GM23248 (cell line): Measurements from ENCODE around the gene FAM90A1.
"Not testable (repeated sequence)": the region's sequence is repeated elsewhere in the genome, so short reads cannot be mapped to it uniquely, and the experiment has no call there.

Experiments used
- EZH2 ChIP-seq: fragments of 200-600 bp; sonication (generic); IDR thresholded peaks from 2 replicates; pipeline ENCODE4 v1.6.1; 2018; ENCODE audit warnings: antibody characterized with exemption, mild to moderate bottlenecking; ENCODE audit not compliant: insufficient read depth, poor library complexity, severe bottlenecking
- EZH2phosphoT487 ChIP-seq: fragments of 200-600 bp; sonication (generic); IDR thresholded peaks from 2 replicates; pipeline ENCODE4 v1.6.1; 2018; ENCODE audit warnings: antibody characterized with exemption, moderate library complexity, mild to moderate bottlenecking, low read depth; ENCODE audit not compliant: insufficient read depth

DNA sequence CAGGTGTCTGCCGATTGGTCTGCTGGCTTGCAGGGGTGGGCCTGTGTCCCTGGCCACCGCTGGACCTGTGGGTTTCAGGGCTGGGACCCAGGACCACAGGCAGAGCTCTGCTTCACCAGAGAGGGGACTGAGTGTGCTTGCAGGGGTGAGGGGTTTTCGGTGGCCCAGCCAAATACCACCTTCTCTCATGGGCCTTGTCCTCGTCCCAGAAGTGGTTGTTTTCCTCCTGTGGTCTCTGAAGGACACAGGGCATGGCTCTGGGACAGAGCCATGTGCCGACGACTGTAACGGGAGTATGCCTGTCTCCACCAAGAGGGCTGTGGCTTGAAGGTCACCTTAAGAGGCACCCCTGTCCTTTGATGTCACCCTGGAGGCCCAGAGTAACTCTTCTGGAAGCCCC, 7.3 kb upstream of the FAM90A1 start:
- not testable (repeated sequence) for TF ChIP-seq EZH2phosphoT487, EZH2
